ENCODE measurements around the gene LRP1B. TPM values are rescaled to one million over a fixed set of nuclear protein-coding genes. Genes with fewer than 3 reads are reported as not detected.

Gene LRP1B
- polyA plus RNA-seq, 1 donor = 1.0 TPM

DNA sequence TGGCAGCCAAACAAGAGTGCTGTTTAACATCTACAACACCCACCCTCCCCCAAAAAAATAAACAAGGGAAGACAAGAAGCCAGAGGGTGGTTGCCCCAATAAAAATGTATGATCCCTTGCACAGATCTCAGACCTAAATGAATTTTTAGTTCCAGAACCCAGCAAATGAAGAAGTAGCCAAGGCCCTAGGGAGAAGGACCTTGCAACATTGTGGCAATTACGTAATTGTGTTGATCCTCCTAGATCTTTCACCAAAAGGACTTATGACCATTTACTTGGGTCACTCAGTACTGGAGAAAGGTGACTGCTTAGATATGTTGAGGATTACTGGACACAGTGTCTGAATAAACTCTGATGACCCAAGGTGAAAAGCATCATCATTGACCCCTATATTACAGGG lies 1393.8 kb downstream of the LRP1B start:
- Histone ChIP-seq H3K36me3 (ENCODE audit: control insufficient read depth, insufficient read depth, low read length) (no peaks in the 10 kb centered on the region), H3K27ac (ENCODE audit: low read length) (no peak overlapping the region), H3K4me3 (ENCODE audit: low read length) (no peak overlapping the region), H3K9me3 (ENCODE audit: control insufficient read depth, low read depth, low read length) (no peaks in the 10 kb centered on the region), H3K4me1 (ENCODE audit: control insufficient read depth, insufficient read depth, low read length) (no peaks in the 10 kb centered on the region), H3K27me3 (ENCODE audit: control insufficient read depth, insufficient read depth, low read length) (no peaks in the 10 kb centered on the region)
- 100% methylated on average over 1 of the region's 1 CpG for WGBS (ENCODE audit: insufficient coverage, low lambda C conversion rate)
- no peak for DNase-seq

DNA sequence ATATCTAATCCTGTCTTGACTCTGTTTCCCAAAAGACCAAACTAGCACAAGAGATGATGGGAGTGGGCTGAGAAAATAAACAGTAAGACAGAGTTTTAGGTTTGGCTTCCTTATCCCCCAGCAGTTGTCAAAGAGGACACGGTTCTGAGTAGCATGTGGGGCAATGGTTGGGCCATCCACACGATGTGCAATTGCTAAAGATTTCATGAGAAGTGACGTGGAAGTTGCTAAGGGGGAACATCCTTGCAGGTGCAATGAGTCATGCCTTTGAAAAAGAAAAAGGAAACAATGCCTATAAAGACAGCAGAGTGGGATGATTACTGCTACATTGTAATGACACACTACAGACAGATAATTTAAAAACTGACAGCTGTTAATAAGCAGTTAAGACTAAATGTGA lies 1395.8 kb downstream of the LRP1B start:
- no peaks in the 10 kb centered on the region for H3K27me3 ChIP-seq (ENCODE audit: control insufficient read depth, insufficient read depth, low read length)
- DNase-seq = no peak
- H3K36me3 ChIP-seq (ENCODE audit: control insufficient read depth, insufficient read depth, low read length) = no peaks in the 10 kb centered on the region
- H3K4me3 ChIP-seq (ENCODE audit: low read length) = no peak overlapping the region
- no peaks in the 10 kb centered on the region for H3K9me3 ChIP-seq (ENCODE audit: control insufficient read depth, low read depth, low read length)
- H3K27ac ChIP-seq (ENCODE audit: low read length) = no peak overlapping the region
- no peaks in the 10 kb centered on the region for H3K4me1 ChIP-seq (ENCODE audit: control insufficient read depth, insufficient read depth, low read length)
- 88% methylated on average over 2 of the region's 3 CpGs for WGBS (ENCODE audit: insufficient coverage, low lambda C conversion rate)

DNA sequence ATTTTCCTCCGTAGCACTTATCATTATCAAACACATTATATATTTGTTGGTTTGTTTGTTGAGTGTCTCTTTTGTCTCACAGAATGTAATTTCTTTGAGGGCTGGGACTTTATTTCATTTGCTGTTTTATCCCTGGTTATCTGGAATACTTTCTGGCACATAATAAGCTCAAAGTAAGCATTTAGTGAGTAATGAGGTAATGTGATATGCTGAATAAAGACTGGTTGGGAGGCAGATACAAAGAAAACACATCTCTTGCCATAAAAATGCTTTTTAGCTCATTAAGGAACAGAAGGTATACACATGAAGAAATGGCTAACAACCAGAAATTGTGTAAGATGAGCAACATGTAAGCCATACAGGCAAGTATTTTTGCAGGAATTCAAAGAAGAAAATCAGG lies 1411.8 kb downstream of the LRP1B start:
- WGBS (ENCODE audit: insufficient coverage, low lambda C conversion rate) = 40% methylated on average over 1 of the region's 1 CpG
- Histone ChIP-seq H3K27ac (ENCODE audit: low read length) (no peak overlapping the region), H3K36me3 (ENCODE audit: control insufficient read depth, insufficient read depth, low read length) (no peaks in the 10 kb centered on the region), H3K4me1 (ENCODE audit: control insufficient read depth, insufficient read depth, low read length) (no peaks in the 10 kb centered on the region), H3K27me3 (ENCODE audit: control insufficient read depth, insufficient read depth, low read length) (no peaks in the 10 kb centered on the region), H3K4me3 (ENCODE audit: low read length) (no peak overlapping the region), H3K9me3 (ENCODE audit: control insufficient read depth, low read depth, low read length) (no peaks in the 10 kb centered on the region)
- no peak for DNase-seq

DNA sequence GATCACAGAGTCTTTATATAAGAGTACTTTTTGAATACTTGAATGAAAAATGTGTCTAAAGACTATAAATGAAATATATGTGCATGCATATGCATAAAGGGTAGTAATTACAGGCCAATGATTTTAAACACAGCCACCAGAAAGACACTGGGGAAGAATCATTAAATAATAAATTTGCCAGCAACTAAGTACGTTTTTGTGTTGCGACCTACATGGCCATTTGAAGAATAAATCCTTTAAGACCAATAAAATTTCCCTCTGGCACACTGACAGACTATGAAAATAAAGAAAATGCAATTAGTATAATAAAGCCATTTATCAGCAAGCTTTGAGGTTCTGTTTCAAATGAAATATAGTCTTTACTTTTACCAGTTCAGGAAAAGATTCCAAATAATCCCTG lies 1413.3 kb downstream of the LRP1B start:
- H3K27ac ChIP-seq (ENCODE audit: low read length) = no peak overlapping the region
- no peak for DNase-seq
- 83% methylated on average over 2 of the region's 2 CpGs for WGBS (ENCODE audit: insufficient coverage, low lambda C conversion rate)
- no peaks in the 10 kb centered on the region for H3K4me1 ChIP-seq (ENCODE audit: control insufficient read depth, insufficient read depth, low read length)
- H3K36me3 ChIP-seq (ENCODE audit: control insufficient read depth, insufficient read depth, low read length) = no peaks in the 10 kb centered on the region
- H3K27me3 ChIP-seq (ENCODE audit: control insufficient read depth, insufficient read depth, low read length) = no peaks in the 10 kb centered on the region
- H3K4me3 ChIP-seq (ENCODE audit: low read length) = no peak overlapping the region
- H3K9me3 ChIP-seq (ENCODE audit: control insufficient read depth, low read depth, low read length) = no peaks in the 10 kb centered on the region

DNA sequence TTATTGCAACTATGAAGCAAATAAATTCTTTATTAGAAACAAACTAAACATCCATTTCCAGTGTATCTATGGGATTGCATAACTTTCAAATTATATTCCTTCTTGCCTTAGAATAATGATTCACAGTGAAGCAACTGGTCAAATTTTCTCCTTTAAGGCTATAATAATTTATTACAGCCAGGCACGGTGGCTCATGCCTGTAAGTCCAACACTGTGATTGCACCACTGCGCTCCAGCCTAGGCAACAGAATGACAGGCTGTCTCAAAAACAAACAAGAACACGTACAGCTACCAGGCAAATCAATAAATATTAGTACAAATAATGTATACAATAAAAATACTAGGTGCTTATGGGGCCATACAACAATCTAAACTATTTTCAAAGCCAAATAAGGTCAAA lies 1416.2 kb downstream of the LRP1B start:
- Histone ChIP-seq H3K4me1 (ENCODE audit: control insufficient read depth, insufficient read depth, low read length) (no peaks in the 10 kb centered on the region), H3K27me3 (ENCODE audit: control insufficient read depth, insufficient read depth, low read length) (no peaks in the 10 kb centered on the region), H3K4me3 (ENCODE audit: low read length) (no peak overlapping the region), H3K9me3 (ENCODE audit: control insufficient read depth, low read depth, low read length) (no peaks in the 10 kb centered on the region), H3K36me3 (ENCODE audit: control insufficient read depth, insufficient read depth, low read length) (no peaks in the 10 kb centered on the region), H3K27ac (ENCODE audit: low read length) (no peak overlapping the region)
- no CpG with 5 or more reads among the region's 3 CpGs for WGBS (ENCODE audit: insufficient coverage, low lambda C conversion rate)
- no peak for DNase-seq

DNA sequence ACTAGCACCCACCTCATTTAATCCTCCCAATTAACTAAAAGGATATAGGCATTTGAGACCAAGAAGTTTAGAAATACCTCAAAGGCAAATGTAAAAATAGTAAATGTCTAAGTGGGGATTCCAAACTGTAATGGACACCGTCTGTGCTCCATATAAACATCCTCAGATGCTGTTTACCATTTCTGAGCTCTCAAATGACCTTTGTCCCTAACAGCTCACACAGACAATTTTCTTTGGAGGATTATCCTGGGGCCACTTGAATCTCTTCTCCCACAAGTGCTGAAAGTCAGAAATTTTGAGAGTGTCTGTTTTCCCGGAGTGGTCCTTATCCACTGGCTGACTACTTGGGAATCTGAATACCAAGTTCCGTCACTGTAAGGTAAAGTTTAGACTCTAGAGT lies 1418.9 kb downstream of the LRP1B start:
- Histone ChIP-seq H3K9me3 (ENCODE audit: control insufficient read depth, low read depth, low read length) (no peaks in the 10 kb centered on the region), H3K4me3 (ENCODE audit: low read length) (no peak overlapping the region), H3K27ac (ENCODE audit: low read length) (no peak overlapping the region), H3K4me1 (ENCODE audit: control insufficient read depth, insufficient read depth, low read length) (no peaks in the 10 kb centered on the region), H3K27me3 (ENCODE audit: control insufficient read depth, insufficient read depth, low read length) (no peaks in the 10 kb centered on the region), H3K36me3 (ENCODE audit: control insufficient read depth, insufficient read depth, low read length) (no peaks in the 10 kb centered on the region)
- no peak for DNase-seq
- no CpG with 5 or more reads among the region's 3 CpGs for WGBS (ENCODE audit: insufficient coverage, low lambda C conversion rate)

DNA sequence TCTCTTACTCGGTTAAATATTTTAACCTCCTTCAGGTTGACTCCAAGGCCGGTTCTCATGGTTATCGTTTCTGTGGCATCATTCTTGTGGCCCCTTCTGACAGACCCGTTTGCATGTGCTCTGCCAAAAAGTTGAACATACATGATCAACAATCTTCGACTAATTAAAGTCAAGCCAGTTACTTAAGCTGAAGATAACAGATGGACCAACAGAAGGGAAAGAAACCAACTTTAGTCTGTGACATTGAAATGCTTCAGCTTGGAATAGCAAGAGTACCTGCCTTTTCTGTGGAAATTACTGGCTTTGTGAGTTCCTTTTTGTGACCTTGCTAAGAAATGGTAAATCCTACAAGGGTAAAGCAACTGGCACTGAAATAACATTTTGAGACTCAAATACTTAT lies 1429.1 kb downstream of the LRP1B start:
- H3K9me3 ChIP-seq (ENCODE audit: control insufficient read depth, low read depth, low read length) = no peaks in the 10 kb centered on the region
- H3K27ac ChIP-seq (ENCODE audit: low read length) = no peak overlapping the region
- no peaks in the 10 kb centered on the region for H3K4me1 ChIP-seq (ENCODE audit: control insufficient read depth, insufficient read depth, low read length)
- WGBS (ENCODE audit: insufficient coverage, low lambda C conversion rate) = 100% methylated on average over 3 of the region's 5 CpGs
- no peak for DNase-seq
- no peaks in the 10 kb centered on the region for H3K27me3 ChIP-seq (ENCODE audit: control insufficient read depth, insufficient read depth, low read length)
- no peaks in the 10 kb centered on the region for H3K36me3 ChIP-seq (ENCODE audit: control insufficient read depth, insufficient read depth, low read length)
- no peak overlapping the region for H3K4me3 ChIP-seq (ENCODE audit: low read length)

DNA sequence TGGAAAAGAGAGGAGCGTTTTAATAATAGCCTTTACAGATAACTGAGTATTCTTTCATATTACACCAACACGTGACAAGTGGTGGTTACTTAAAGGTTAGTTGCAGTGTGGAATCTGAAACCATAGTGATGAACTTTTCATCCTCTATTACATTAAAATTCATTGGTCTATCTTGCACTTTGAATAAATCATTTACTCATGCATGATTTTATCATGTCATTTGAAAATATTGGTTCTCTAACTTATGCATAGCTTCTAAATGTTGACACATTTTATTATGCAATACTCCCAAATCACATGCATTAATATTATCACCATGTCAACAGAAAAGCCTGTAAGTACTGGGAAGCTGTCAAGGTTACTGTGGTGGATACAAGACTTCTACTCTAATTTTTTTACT lies 1432.2 kb downstream of the LRP1B start:
- no peaks in the 10 kb centered on the region for H3K27me3 ChIP-seq (ENCODE audit: control insufficient read depth, insufficient read depth, low read length)
- WGBS (ENCODE audit: insufficient coverage, low lambda C conversion rate) = no CpG with 5 or more reads among the region's 2 CpGs
- no peaks in the 10 kb centered on the region for H3K4me1 ChIP-seq (ENCODE audit: control insufficient read depth, insufficient read depth, low read length)
- no peak overlapping the region for H3K27ac ChIP-seq (ENCODE audit: low read length)
- DNase-seq = no peak
- H3K4me3 ChIP-seq (ENCODE audit: low read length) = no peak overlapping the region
- no peaks in the 10 kb centered on the region for H3K36me3 ChIP-seq (ENCODE audit: control insufficient read depth, insufficient read depth, low read length)
- no peaks in the 10 kb centered on the region for H3K9me3 ChIP-seq (ENCODE audit: control insufficient read depth, low read depth, low read length)

DNA sequence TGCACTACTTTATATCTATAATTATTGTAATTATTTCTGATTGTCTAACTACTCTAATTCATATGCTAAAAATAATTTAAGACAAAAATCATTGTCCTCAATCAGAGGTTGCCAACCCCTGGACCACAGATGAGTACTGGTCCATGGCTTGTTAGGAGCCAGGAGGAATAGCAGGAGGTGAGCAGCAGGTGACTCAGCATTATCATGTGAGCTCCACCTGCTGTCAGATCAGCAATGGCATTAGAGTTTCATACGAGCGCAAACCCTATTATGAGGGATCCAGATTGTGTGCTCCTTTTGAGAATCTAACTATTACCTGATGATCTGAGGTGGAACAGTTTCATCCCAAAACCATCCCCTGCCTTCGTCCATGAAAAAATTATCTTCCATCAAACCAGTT lies 1434.4 kb downstream of the LRP1B start:
- H3K4me3 ChIP-seq (ENCODE audit: low read length) = no peak overlapping the region
- no peaks in the 10 kb centered on the region for H3K9me3 ChIP-seq (ENCODE audit: control insufficient read depth, low read depth, low read length)
- DNase-seq = no peak
- no CpG with 5 or more reads among the region's 3 CpGs for WGBS (ENCODE audit: insufficient coverage, low lambda C conversion rate)
- no peaks in the 10 kb centered on the region for H3K36me3 ChIP-seq (ENCODE audit: control insufficient read depth, insufficient read depth, low read length)
- no peaks in the 10 kb centered on the region for H3K4me1 ChIP-seq (ENCODE audit: control insufficient read depth, insufficient read depth, low read length)
- H3K27me3 ChIP-seq (ENCODE audit: control insufficient read depth, insufficient read depth, low read length) = no peaks in the 10 kb centered on the region
- H3K27ac ChIP-seq (ENCODE audit: low read length) = no peak overlapping the region

DNA sequence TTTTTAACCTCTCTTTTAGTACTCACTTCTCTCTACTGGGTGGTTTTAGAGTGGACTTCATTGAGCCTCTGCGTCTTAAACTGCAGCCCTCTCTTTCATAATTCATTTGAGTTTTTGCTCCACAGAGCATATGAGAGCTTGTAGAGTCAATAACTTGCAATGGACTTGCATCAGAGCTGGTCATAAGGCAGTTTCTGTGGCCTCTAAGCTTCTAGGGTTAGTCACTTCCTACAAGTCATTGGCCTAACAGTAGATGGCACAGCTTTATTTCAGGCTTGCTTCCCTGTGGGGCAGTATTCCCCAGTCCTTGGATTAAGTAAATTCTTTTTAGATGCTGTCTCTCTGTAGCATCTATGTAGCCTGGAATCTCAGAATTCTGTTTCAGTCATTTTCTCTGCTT lies 1435.7 kb downstream of the LRP1B start:
- WGBS (ENCODE audit: insufficient coverage, low lambda C conversion rate) = no CpG with 5 or more reads among the region's 1 CpG
- H3K4me3 ChIP-seq (ENCODE audit: low read length) = no peak overlapping the region
- no peaks in the 10 kb centered on the region for H3K9me3 ChIP-seq (ENCODE audit: control insufficient read depth, low read depth, low read length)
- no peaks in the 10 kb centered on the region for H3K27me3 ChIP-seq (ENCODE audit: control insufficient read depth, insufficient read depth, low read length)
- H3K4me1 ChIP-seq (ENCODE audit: control insufficient read depth, insufficient read depth, low read length) = no peaks in the 10 kb centered on the region
- no peak overlapping the region for H3K27ac ChIP-seq (ENCODE audit: low read length)
- DNase-seq = no peak
- no peaks in the 10 kb centered on the region for H3K36me3 ChIP-seq (ENCODE audit: control insufficient read depth, insufficient read depth, low read length)

DNA sequence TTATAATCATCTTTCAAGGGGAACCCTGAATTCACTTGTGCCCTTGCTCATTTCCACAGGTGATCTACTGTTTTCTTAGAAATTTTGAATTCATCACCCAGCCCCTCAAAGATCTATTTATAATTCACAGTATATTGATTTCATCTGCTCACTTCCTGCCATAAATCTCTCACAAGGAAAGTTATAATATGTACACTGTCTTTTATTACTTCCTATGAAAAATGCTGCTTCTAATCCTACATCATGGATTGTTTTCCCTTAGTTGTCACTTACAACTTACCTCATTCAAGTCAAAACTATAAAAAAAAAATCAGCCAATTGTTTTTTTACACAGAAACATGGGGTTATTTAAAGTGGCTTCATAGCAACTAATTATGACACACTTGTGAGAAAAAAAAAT lies 1443.0 kb downstream of the LRP1B start:
- Histone ChIP-seq H3K9me3 (ENCODE audit: control insufficient read depth, low read depth, low read length) (no peaks in the 10 kb centered on the region), H3K36me3 (ENCODE audit: control insufficient read depth, insufficient read depth, low read length) (no peaks in the 10 kb centered on the region), H3K4me3 (ENCODE audit: low read length) (no peak overlapping the region), H3K27me3 (ENCODE audit: control insufficient read depth, insufficient read depth, low read length) (no peaks in the 10 kb centered on the region), H3K4me1 (ENCODE audit: control insufficient read depth, insufficient read depth, low read length) (no peaks in the 10 kb centered on the region), H3K27ac (ENCODE audit: low read length) (no peak overlapping the region)
- no peak for DNase-seq

Data from large intestine (tissue), 3 donors.